K562 (cell line): ENCODE results near the gene ATP5PD. TPM values are rescaled to one million over a fixed set of nuclear protein-coding genes. Genes with fewer than 3 reads are reported as not detected.

Experiments used
- COPS2 ChIP-seq: fragments of 450-650 bp; conservative IDR thresholded peaks from 2 replicates; pipeline ENCODE4 v1.6.1; 2016; ENCODE audit warnings: mild to moderate bottlenecking, moderate library complexity
- E2F3 ChIP-seq: fragments of 250-450 bp; sonication (Bioruptor Pico); IDR thresholded peaks from 2 replicates; pipeline ENCODE4 v1.4.0; 2020; ENCODE audit warnings: mild to moderate bottlenecking
- SIN3A ChIP-seq, 2 experiments: fragments of 150-350 bp in 1 of 2; IDR thresholded peaks; 2 replicates each; pipeline ENCODE4 v1.6.1; 2011 to 2016; ENCODE audit warnings: borderline replicate concordance in 2 of 2, low read depth in 2 of 2, low read length in 2 of 2, mild to moderate bottlenecking in 2 of 2, moderate library complexity in 2 of 2; ENCODE audit not compliant: control insufficient read depth in 1 of 2
- TEAD1 ChIP-seq, 2 experiments: fragments of 450-650 bp in 1 of 2; sonication (generic) in 1 of 2; formaldehyde crosslinking; IDR thresholded peaks; 2 replicates each; pipeline versions ENCODE4 v1.4.0 to v1.8.0; 2020 to 2022; ENCODE audit warnings: mild to moderate bottlenecking in 2 of 2, missing genetic modification reagents in 1 of 2
- ZNF197 ChIP-seq: fragments of 200-800 bp; sonication (Bioruptor generic); IDR thresholded peaks from 2 replicates; pipeline ENCODE4 v1.6.1; 2016; ENCODE audit warnings: low read depth, missing genetic modification characterization, missing compliant biosample characterization
- ZNF24 ChIP-seq: fragments of 450-650 bp; IDR thresholded peaks from 2 replicates; pipeline ENCODE4 v1.6.1; 2016
- ZNF764 ChIP-seq: fragments of 250-450 bp; sonication (Bioruptor Pico); IDR thresholded peaks from 2 replicates; pipeline ENCODE4 v1.4.0; 2020; ENCODE audit warnings: low read depth, mild to moderate bottlenecking, moderate library complexity
- polyA plus RNA-seq, 8 experiments: library from polyadenylated mRNA; depleted of rRNA in 4 of 8; stranded (reverse) in 5 of 8; unstranded in 3 of 8; fragments of >200 nt; fragmentation: Nextera tagmentation in 2 of 8; fragmentation: Illumina TruSeq in 1 of 8; extraction: Ambion mirVana in 2 of 8; extraction: Trizol in 1 of 8; gene quantifications; 2 replicates each; pipeline versions ENCODE4 v1.2.1 to v1.2.3, GENCODE V29; 2011 to 2014; ENCODE audit warnings: inconsistent platforms in 1 of 8, missing spikeins in 1 of 8
- total RNA-seq, 7 experiments: library from RNA; depleted of rRNA in 6 of 7; stranded (reverse); fragments of >200 nt in 6 of 7; fragmentation: Illumina TruSeq in 2 of 7; extraction: Trizol in 2 of 7; gene quantifications; 2 replicates each; pipeline versions ENCODE4 v1.2.1 to v1.2.3, GENCODE V29; 2011 to 2021; ENCODE audit warnings: low replicate concordance in 1 of 7
- TF ChIP-seq, protein P1 (sequence below), 2 experiments: fragments of 450-650 bp in 1 of 2; IDR thresholded peaks; 2 replicates each; pipeline ENCODE4 v1.6.1; 2011 to 2017; ENCODE audit warnings: low read depth in 2 of 2, antibody characterized with exemption in 1 of 2, borderline replicate concordance in 1 of 2, low read length in 1 of 2, mild to moderate bottlenecking in 1 of 2, mixed read lengths in 1 of 2; ENCODE audit not compliant: control insufficient read depth in 1 of 2
- TF ChIP-seq, protein P2 (sequence below), 2 experiments: fragments of 450-650 bp in 1 of 2; sonication (generic) in 1 of 2; formaldehyde crosslinking in 1 of 2; IDR thresholded peaks; 2 replicates each; pipeline versions ENCODE4 v1.7.1 to v1.9.0; 2016 to 2022; ENCODE audit warnings: inconsistent platforms in 1 of 2, mild to moderate bottlenecking in 1 of 2, missing genetic modification reagents in 1 of 2
- TF ChIP-seq, protein P3 (sequence below): IDR thresholded peaks from 2 replicates; pipeline ENCODE4 v1.6.1; 2016; ENCODE audit warnings: missing genetic modification characterization, missing compliant biosample characterization

Gene ATP5PD
- total and polyA plus RNA-seq, 9 of the 15 experiments (the other 6 are each of a cell fraction or from before 2014, with no cell fraction given) = 271 to 828 (median 432) TPM

DNA sequence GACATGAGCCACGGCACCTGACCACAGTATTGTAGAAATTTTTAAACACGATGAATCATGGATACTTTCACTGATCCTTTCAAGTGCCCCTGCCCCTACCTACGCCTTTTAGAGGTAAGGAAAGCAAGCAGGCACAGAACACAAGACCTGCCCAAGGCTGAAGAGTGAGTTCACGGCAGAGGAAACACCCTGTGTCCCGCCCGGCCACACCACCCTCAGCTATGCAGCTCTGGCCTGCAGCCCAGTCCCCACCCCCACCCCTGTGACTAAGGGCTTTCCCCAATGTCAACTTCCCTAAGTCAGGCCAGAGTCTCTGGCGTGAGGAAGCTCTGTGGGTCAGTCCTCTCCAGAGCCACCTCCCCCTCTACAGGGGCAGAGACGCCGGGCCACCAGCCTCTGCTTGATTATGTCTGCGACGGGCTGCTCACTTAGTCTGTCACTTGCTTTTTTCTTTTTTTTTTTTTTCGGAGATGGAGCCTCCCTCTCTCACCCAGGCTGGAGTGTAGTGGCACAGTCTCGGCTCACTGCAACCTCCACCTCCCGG, 49.4 kb upstream of the ATP5PD start (continued):
- TF ChIP-seq, protein P1, sequence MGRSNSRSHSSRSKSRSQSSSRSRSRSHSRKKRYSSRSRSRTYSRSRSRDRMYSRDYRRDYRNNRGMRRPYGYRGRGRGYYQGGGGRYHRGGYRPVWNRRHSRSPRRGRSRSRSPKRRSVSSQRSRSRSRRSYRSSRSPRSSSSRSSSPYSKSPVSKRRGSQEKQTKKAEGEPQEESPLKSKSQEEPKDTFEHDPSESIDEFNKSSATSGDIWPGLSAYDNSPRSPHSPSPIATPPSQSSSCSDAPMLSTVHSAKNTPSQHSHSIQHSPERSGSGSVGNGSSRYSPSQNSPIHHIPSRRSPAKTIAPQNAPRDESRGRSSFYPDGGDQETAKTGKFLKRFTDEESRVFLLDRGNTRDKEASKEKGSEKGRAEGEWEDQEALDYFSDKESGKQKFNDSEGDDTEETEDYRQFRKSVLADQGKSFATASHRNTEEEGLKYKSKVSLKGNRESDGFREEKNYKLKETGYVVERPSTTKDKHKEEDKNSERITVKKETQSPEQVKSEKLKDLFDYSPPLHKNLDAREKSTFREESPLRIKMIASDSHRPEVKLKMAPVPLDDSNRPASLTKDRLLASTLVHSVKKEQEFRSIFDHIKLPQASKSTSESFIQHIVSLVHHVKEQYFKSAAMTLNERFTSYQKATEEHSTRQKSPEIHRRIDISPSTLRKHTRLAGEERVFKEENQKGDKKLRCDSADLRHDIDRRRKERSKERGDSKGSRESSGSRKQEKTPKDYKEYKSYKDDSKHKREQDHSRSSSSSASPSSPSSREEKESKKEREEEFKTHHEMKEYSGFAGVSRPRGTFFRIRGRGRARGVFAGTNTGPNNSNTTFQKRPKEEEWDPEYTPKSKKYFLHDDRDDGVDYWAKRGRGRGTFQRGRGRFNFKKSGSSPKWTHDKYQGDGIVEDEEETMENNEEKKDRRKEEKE (IDR thresholded peaks at IDR 0.05; ENCODE audit: borderline replicate concordance in 1 of 2, control insufficient read depth in 1 of 2, low read depth in 2 of 2, low read length in 1 of 2) = 0 out of 4 replicates have a peak, but pooled peaks of 1 of the 2 experiments have one; percentile 67
- peak; percentile 92 to 93 for TF ChIP-seq TEAD1 (CRISPR knock-in tag; IDR thresholded peaks at IDR 0.05)
- TF ChIP-seq E2F3 (CRISPR knock-in tag) = no peak
- TF ChIP-seq ZNF24 = no peak
- peak; percentile 62; the same call in 1 of the 2 replicates for TF ChIP-seq ZNF197 (CRISPR knock-in tag)
- no peak for TF ChIP-seq ZNF764 (CRISPR knock-in tag)
- TF ChIP-seq SIN3A (IDR thresholded peaks at IDR 0.05; ENCODE audit: borderline replicate concordance in 2 of 2, control insufficient read depth in 1 of 2, low read depth in 2 of 2, low read length in 2 of 2) = peak in 1 of 2 experiments; percentile 61; a peak in 1 of 4 replicates
- TF ChIP-seq, protein P2, sequence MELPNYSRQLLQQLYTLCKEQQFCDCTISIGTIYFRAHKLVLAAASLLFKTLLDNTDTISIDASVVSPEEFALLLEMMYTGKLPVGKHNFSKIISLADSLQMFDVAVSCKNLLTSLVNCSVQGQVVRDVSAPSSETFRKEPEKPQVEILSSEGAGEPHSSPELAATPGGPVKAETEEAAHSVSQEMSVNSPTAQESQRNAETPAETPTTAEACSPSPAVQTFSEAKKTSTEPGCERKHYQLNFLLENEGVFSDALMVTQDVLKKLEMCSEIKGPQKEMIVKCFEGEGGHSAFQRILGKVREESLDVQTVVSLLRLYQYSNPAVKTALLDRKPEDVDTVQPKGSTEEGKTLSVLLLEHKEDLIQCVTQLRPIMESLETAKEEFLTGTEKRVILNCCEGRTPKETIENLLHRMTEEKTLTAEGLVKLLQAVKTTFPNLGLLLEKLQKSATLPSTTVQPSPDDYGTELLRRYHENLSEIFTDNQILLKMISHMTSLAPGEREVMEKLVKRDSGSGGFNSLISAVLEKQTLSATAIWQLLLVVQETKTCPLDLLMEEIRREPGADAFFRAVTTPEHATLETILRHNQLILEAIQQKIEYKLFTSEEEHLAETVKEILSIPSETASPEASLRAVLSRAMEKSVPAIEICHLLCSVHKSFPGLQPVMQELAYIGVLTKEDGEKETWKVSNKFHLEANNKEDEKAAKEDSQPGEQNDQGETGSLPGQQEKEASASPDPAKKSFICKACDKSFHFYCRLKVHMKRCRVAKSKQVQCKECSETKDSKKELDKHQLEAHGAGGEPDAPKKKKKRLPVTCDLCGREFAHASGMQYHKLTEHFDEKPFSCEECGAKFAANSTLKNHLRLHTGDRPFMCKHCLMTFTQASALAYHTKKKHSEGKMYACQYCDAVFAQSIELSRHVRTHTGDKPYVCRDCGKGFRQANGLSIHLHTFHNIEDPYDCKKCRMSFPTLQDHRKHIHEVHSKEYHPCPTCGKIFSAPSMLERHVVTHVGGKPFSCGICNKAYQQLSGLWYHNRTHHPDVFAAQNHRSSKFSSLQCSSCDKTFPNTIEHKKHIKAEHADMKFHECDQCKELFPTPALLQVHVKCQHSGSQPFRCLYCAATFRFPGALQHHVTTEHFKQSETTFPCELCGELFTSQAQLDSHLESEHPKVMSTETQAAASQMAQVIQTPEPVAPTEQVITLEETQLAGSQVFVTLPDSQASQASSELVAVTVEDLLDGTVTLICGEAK (IDR thresholded peaks at IDR 0.05) = 0 out of 2 replicates have a peak, but pooled peaks have one; percentile 18
- TF ChIP-seq, protein P2 (CRISPR knock-in tag; IDR thresholded peaks at IDR 0.05) = no peak
- TF ChIP-seq COPS2 = no peak
- TF ChIP-seq, protein P3, sequence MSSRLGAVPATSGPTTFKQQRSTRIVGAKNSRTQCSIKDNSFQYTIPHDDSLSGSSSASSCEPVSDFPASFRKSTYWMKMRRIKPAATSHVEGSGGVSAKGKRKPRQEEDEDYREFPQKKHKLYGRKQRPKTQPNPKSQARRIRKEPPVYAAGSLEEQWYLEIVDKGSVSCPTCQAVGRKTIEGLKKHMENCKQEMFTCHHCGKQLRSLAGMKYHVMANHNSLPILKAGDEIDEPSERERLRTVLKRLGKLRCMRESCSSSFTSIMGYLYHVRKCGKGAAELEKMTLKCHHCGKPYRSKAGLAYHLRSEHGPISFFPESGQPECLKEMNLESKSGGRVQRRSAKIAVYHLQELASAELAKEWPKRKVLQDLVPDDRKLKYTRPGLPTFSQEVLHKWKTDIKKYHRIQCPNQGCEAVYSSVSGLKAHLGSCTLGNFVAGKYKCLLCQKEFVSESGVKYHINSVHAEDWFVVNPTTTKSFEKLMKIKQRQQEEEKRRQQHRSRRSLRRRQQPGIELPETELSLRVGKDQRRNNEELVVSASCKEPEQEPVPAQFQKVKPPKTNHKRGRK (tag) = no peak
